Cerebellar cortex (tissue), 1 donor: ENCODE measurements around the gene FAM222B.
"Not testable (repeated sequence)": the region's sequence is repeated elsewhere in the genome, so short reads cannot be mapped to it uniquely, and the experiment has no call there.

Experiments used
- DNase-seq: peaks from one replicate; pipeline ENCODE4 v3.0.0-alpha.2; 2015; ENCODE audit warnings: low spot score

FAM222B gene

DNA sequence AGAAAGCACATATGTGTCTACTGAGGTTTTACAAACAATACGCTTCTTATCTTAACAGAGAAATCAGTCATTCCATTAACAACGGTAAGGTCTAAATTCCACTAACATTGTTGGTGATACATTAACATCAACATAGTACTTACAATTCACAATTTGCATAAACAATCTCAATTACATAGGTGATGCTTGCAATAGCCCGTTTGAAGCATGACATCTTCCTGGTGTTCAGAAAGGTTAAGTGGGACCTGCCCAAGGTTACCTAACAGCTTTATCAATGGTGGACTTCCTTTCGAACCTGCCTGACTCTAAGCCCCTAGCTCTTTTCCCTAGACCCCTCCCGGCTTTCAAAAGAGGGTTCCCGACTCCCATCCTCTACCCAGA lies 699 bp downstream of the FAM222B start:
- peak; percentile 26 for DNase-seq

GRCh38 chr17:28839221-28839620 lies 3.4 kb downstream of the FAM222B start:
- DNase-seq: no peak

- not testable (repeated sequence) for DNase-seq
Observed at GRCh38 chr17:28836541-28836940, 6.0 kb downstream of the FAM222B start.

DNA sequence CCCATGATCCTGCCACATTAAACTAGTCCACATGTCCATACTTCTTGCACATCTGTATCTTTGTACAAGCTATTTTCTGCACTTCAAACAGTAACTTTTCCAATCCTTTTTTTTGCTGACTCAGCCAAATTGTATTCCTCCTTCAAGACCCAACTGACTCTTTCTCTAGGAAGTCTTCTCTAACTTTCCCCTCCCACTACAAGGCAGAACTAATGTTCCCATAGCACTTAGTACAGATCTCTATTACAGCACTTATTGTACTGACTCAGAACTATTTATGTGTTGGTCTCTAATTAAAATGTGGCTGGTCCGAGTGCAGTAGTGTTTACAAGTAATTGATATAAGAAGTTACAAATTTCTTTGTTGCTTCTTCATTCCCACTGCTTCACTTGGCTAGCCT lies 8.2 kb downstream of the FAM222B start:
- no peak for DNase-seq

GRCh38 chr17:28828294-28829040 lies 14.1 kb downstream of the FAM222B start:
- DNase-seq: no peak

DNA sequence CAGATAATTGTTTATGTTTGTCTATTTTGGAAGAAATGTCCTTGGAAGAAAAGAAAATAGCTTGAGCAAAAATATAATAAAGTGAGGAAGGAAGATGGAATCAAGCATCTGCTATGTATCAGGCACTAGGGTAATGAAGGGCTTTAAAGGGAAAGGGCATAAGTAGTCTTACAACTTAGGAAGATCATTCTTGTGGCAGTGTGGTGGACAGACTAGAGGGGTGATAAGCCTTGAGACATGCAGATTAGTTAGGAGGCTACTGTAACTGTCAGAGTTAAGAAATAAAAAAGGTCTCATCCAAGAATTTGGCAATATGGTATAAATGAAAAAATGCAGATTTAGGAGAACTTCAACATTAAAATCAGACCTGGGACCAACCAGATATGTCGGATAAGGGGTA lies 14.9 kb downstream of the FAM222B start:
- DNase-seq: no peak

DNA sequence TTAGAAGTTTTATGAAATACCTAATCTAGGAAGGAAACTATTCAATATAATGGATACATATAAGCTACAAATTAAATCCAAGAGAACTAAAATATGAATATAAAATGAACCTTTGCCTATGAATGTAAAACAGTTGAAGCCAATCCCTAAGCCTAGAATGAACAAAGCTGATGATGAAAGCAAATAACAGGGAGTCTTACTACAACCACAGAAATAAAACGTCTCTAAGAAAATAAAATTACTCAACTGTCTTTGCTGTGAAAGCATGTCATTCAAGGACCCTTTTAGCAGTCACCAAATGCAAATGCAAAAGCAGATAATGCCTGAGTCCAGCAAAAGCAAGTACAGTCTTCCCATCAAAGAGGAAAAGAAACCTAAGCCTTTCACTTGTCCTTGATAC lies 23.0 kb downstream of the FAM222B start:
- DNase-seq: no peak

- DNase-seq: no peak
Observed at GRCh38 chr17:28818819-28819221, 23.8 kb downstream of the FAM222B start.

- no peak for DNase-seq
Observed at GRCh38 chr17:28816540-28816939, 26.1 kb downstream of the FAM222B start.

DNA sequence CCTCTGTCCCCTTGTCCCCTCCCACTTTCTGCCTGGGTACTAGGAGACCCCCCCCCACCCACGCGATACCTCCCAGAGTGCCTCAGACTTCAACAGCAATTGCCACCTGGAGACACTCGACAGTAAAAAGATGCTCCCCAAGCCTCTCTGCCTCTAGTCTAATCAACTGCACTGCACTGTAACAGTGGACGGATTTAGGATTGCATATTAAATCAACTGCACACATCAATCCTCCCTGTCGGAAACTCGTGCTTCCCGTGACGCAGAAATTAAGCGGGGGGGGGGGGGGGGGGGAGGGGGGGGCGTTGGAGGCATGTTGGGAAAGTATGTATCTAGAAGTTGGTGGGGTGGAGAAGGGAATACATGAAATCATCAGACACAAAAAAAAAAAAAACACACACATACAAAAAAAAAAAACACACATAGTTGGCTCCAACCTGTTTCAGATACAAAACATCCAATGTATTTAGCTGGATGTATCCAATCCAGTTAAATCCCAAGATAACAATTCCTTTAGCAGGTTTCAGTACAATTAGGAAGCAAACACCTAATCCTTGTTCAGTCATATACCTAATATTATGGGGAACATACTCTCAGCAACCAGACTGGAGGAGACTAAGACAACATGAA lies 29.7 kb downstream of the FAM222B start:
- DNase-seq: no peak

DNA sequence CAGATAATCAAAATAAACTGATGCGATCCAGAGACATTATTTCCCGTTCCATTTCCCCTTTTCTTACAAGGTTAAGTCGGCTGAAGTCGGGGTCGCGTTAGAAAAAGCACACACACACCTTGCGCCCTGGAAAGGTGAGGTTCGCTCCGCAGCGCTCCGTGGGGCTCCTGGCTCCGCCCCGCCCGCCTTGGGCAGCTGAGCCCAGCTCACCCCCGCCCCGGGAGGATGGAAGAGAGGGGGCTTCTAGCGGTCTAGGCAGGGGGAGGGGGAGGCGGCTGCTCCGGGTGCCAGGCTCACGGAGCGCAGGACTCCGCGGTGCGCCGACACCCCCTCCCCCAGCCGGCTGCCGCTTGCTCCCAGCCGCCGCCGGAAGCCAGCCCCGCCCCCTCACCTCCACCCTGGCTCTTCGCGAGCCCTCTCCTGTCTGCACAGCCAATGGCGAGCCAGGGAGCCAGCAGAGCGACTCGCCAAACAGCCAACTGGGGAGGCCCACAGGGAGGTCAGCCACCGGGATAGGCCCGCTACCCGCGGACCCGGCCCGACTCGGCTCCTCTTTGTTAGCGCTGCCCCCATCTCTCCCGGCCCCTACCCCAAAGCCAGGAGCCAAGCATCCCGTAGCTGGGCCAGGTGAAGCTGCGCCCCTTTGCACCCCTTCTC lies 30.4 kb downstream of the FAM222B start:
- DNase-seq: peak; percentile 97

GRCh38 chr17:28811651-28812090 lies 30.9 kb downstream of the FAM222B start:
- peak; percentile 67 for DNase-seq

DNA sequence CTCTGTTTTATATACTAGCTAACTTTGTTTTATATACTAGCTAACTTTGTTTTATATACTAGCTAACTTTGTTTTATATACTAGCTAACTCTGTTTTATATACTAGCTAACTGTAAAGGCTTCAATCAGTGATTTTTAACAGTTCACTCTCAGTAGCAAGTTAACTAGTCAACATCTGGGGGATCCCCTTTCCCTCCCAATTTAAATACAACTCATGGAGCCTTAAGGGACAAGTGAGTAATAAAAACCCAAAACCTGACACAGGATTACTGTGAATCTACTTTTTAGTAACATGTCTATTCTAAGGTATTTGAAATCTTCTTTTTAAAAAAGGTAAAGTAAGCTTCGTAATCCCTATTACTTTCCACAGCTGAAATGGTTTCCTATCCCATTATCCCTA lies 32.2 kb downstream of the FAM222B start:
- no peak for DNase-seq

- peak; percentile 57 for DNase-seq
Observed at GRCh38 chr17:28807925-28808634, 34.5 kb downstream of the FAM222B start.

DNA sequence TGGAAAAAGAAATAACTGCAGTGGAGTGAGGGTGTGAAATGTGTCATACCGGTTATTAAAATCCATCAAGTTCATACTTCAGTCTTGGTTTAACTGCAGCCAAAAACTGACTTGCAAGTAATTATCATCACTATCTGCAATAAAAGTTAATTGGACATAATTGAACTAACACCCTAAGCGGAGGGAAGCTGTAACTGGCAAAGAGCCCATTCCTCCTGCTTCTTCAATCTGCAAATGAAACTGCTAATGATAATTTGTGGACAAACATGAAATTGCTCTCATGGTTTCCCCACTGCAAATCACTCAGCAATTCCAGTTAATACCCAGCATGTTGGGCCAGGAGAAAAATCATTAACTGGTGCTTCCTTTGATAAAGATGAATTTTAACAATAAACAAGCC lies 46.5 kb downstream of the FAM222B start:
- no peak for DNase-seq

DNA sequence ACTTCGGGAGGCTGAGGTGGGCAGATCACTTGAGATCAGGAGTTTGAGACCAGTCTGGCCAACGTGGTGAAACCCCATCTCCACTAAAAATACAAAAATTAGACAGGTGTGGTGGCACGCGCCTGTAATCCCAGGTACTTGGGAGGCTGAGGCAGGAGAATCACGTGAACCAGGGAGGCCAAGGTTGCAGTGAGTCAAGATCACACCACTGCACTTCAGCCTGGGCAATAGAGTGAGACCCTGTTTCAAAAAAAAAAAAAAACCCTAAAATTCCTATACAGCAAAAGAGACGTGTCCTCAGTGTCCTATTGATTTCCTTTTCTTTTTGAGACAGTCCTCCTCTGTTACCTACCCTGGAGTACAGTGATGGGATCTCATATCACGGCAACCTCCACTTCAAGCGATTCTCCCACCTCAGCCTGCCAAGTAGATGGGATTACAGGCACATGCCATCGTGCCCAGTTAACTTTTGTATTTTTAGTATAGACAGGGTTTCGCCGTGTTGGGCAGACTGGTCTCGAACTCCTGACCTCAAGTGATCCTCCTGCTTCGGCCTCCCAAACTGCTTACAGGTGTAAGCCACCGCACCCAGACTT lies 47.6 kb downstream of the FAM222B start:
- not testable (repeated sequence) for DNase-seq

DNA sequence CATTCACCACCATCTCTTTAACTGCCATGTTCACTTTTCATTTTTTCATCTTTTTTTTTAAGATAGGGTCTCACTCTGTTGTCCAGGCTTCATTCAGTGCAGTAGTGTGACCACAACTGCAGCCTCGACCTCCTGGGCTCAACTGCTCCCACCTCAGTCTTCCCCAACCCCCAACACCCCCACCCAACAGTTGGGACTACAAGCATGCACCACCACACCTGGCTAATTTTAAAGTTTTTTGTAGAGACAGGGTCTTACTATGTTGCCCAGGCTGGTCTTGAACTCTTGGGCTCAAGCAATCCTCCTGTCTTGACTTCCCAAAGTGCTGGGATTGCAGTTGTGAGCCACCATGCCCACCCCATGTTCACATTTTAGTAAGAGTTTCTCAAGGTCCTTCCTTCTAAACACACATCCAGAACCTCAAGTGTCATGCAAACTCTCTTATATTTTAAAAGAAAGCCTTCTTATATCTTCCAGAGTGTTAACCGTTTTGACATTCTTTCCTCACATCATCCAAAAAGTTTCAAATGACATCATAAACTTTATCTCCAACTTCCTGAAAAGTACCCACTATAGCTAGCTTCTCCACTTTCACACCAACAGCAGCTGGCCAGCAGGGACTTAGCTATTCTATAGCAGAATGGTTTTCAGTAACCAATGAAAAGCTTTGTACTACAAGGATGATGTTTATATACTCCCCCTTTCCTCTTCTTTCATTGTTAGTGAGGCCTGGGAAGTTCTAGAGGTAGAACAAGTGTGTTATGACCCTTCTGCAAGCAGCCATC lies 49.5 kb downstream of the FAM222B start:
- DNase-seq: no peak

DNA sequence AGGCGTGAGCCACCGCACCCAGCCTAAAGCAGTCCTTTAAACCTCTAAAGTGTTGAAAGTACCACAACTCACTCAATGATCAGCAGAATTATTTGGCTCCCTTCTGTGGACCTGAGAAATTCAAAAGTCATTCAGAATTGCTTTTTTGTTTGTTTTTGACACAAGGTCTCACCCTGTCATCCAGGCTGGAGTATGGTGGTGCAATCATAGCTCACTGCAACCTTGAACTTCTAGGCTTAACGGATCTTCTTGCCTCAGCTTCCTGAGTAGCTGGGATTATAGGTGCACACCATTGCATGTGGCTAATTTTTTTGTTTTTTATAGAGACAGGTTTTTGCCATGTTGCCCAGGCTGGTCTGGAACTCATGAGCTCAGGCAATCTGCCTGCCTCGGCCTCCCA lies 54.5 kb downstream of the FAM222B start:
- no peak for DNase-seq

- no peak for DNase-seq
Observed at GRCh38 chr17:28783161-28783560, 59.4 kb downstream of the FAM222B start.

DNA sequence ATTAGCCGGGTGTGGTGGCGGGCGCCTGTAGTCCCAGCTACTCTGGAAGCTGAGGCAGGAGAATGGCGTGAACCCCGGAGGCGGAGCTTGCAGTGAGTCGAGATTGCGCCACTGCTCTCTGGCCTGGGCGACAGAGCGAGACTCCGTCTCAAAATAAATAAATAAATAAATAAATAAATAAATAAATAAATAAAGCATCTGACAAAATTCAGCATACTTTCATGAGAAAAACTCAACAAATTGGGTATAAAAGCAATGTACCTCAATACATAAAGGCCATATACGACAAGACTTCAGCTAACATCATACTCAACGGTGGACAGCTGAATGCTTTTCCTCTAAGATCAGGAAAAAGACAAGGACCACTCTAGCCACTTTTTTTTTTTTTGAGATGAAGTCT lies 63.0 kb downstream of the FAM222B start:
- not testable (repeated sequence) for DNase-seq

DNA sequence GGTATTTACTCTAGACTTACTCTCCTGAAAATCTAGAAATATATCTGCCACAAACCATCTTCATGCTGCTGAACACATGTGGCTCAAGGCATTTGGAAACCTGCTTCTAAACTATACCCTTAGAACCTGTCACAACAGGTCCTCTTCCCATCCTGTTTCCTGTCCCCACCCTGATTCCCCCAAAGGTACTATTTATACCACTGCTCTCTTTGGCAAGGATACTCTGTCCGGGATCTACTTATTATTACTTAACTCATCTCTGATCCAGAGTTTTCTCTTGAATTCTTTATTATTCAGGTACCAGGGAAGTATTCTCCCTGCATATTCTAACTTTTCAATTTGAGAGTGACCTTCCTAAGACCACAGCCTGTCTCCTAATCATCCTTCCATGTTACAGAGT lies 65.4 kb downstream of the FAM222B start:
- no peak for DNase-seq
